ENCODE results near the gene CNTF. TPM values are rescaled to one million over a fixed set of nuclear protein-coding genes. Genes with fewer than 3 reads are reported as not detected.

CNTF gene
- polyA plus RNA-seq, 1 of the 3 experiments (the other 2 are of a cell fraction): 0.87 TPM

DNA sequence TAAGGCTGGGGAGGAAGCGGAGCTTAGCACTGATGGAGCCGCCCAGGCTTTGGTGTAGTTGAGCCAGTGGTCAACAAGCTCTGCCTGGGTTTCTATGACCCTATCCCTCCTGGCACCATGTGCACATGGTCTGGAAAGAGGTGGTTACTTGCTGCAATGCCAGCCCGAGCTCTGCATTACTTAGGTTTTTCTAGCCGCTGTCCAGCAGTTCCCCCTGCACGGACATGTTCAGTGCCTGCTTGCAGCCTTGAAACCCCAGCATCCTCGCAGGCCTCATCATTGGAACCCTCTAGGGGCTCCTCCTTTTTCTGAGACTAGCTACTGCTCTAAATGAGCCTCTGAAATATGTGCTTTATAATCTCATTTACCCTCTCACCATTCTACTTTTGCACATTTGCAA lies 16.6 kb downstream of the CNTF start:
- no peak for DNase-seq
- H3K9me3 ChIP-seq: no peaks in the 10 kb centered on the region
- no peak overlapping the region for H3K9ac ChIP-seq
- CTCF ChIA-PET: interaction anchor here (0.7 to 2.7 kb wide), 3 partner anchors 10 to 149 kb away, joined by 3 to 13 read pairs (median 4); no protein-coding TSS in a partner anchor
- no peaks in the 10 kb centered on the region for H3F3A ChIP-seq (replicated peaks; ENCODE audit: insufficient read depth)
- TF ChIP-seq EZH2phosphoT487 (IDR thresholded peaks at IDR 0.05; ENCODE audit: borderline replicate concordance, low read depth): no peak
- TF ChIP-seq, protein P1, sequence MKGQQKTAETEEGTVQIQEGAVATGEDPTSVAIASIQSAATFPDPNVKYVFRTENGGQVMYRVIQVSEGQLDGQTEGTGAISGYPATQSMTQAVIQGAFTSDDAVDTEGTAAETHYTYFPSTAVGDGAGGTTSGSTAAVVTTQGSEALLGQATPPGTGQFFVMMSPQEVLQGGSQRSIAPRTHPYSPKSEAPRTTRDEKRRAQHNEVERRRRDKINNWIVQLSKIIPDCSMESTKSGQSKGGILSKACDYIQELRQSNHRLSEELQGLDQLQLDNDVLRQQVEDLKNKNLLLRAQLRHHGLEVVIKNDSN (IDR thresholded peaks at IDR 0.05; ENCODE audit: borderline replicate concordance, low read depth): no peak
- no peak for TF ChIP-seq EP300 (IDR thresholded peaks at IDR 0.05; ENCODE audit: borderline replicate concordance in 1 of 2, low read depth in 1 of 2, low read length in 1 of 2)
- TF ChIP-seq, protein P2, sequence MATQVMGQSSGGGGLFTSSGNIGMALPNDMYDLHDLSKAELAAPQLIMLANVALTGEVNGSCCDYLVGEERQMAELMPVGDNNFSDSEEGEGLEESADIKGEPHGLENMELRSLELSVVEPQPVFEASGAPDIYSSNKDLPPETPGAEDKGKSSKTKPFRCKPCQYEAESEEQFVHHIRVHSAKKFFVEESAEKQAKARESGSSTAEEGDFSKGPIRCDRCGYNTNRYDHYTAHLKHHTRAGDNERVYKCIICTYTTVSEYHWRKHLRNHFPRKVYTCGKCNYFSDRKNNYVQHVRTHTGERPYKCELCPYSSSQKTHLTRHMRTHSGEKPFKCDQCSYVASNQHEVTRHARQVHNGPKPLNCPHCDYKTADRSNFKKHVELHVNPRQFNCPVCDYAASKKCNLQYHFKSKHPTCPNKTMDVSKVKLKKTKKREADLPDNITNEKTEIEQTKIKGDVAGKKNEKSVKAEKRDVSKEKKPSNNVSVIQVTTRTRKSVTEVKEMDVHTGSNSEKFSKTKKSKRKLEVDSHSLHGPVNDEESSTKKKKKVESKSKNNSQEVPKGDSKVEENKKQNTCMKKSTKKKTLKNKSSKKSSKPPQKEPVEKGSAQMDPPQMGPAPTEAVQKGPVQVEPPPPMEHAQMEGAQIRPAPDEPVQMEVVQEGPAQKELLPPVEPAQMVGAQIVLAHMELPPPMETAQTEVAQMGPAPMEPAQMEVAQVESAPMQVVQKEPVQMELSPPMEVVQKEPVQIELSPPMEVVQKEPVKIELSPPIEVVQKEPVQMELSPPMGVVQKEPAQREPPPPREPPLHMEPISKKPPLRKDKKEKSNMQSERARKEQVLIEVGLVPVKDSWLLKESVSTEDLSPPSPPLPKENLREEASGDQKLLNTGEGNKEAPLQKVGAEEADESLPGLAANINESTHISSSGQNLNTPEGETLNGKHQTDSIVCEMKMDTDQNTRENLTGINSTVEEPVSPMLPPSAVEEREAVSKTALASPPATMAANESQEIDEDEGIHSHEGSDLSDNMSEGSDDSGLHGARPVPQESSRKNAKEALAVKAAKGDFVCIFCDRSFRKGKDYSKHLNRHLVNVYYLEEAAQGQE (IDR thresholded peaks at IDR 0.05; ENCODE audit: low read depth, low read length): peak; percentile 89
- no peak for TF ChIP-seq NFIC (IDR thresholded peaks at IDR 0.05; ENCODE audit: borderline replicate concordance)
- H3K79me2 ChIP-seq (ENCODE audit: insufficient read depth): no peaks in the 10 kb centered on the region
- no peaks in the 10 kb centered on the region for H3K36me3 ChIP-seq (replicated peaks in 1 of 2; ENCODE audit: control insufficient read depth in 1 of 2, insufficient read depth in 2 of 2, low read length in 1 of 2)
- POLR2A ChIA-PET: no interaction called here
- H3K4me2 ChIP-seq: no peak overlapping the region
- no peaks in the 10 kb centered on the region for H3K9me2 ChIP-seq
- H4K20me1 ChIP-seq (ENCODE audit: insufficient read depth): no peaks in the 10 kb centered on the region
- 40% methylated on average over 3 of the region's 6 CpGs for WGBS (ENCODE audit: low lambda C conversion rate)
- H3K4me3 ChIP-seq (ENCODE audit: low read depth in 2 of 2, low read length in 1 of 2): no peak overlapping the region
- H2AFZ ChIP-seq (ENCODE audit: low read depth): no peak overlapping the region
- peaks cover 10% of the 10 kb centered on the region; the same call in 1 of the 2 replicates for H3K27me3 ChIP-seq (ENCODE audit: insufficient read depth)
- H3K27ac ChIP-seq (ENCODE audit: low read depth in 2 of 2, low read length in 1 of 2): no peak overlapping the region
- H3K4me1 ChIP-seq (ENCODE audit: control insufficient read depth in 1 of 2, insufficient read depth in 2 of 2, low read depth in 1 of 2, low read length in 1 of 2): no peaks in the 10 kb centered on the region

- Histone ChIP-seq H3K4me1 (ENCODE audit: control insufficient read depth in 1 of 2, insufficient read depth in 2 of 2, low read depth in 1 of 2, low read length in 1 of 2) (no peaks in the 10 kb centered on the region), H3K27ac (ENCODE audit: low read depth in 2 of 2, low read length in 1 of 2) (no peak overlapping the region), H3K36me3 (replicated peaks in 1 of 2; ENCODE audit: control insufficient read depth in 1 of 2, insufficient read depth in 2 of 2, low read length in 1 of 2) (no peaks in the 10 kb centered on the region), H3K4me3 (ENCODE audit: low read depth in 2 of 2, low read length in 1 of 2) (no peak overlapping the region), H3K79me2 (ENCODE audit: insufficient read depth) (no peaks in the 10 kb centered on the region), H3K4me2 (no peak overlapping the region), H3K9me2 (no peaks in the 10 kb centered on the region), H2AFZ (ENCODE audit: low read depth) (no peak overlapping the region), H4K20me1 (ENCODE audit: insufficient read depth) (no peaks in the 10 kb centered on the region), H3K9ac (no peak overlapping the region), H3K9me3 (no peaks in the 10 kb centered on the region), H3K27me3 (ENCODE audit: insufficient read depth) (peaks cover 10% of the 10 kb centered on the region; the same call in 1 of the 2 replicates), H3F3A (replicated peaks; ENCODE audit: insufficient read depth) (no peaks in the 10 kb centered on the region)
- WGBS (ENCODE audit: low lambda C conversion rate): 16% methylated on average over 2 of the region's 2 CpGs
- ChIA-PET CTCF (interaction anchor here (1.2 to 2.7 kb wide), 4 partner anchors 10 to 16 kb away, joined by 4 to 13 read pairs (median 4); no protein-coding TSS in a partner anchor), POLR2A (no interaction called here)
- TF ChIP-seq, protein P1 (IDR thresholded peaks at IDR 0.05; ENCODE audit: borderline replicate concordance, low read depth): no peak
- no peak for TF ChIP-seq POLR2AphosphoS5 (IDR thresholded peaks at IDR 0.05; ENCODE audit: low read depth, low read length)
- no peak for TF ChIP-seq RXRA (IDR thresholded peaks at IDR 0.05; ENCODE audit: borderline replicate concordance, low read depth)
- TF ChIP-seq RAD21 (IDR thresholded peaks at IDR 0.05; ENCODE audit: low read length): no peak
- TF ChIP-seq, protein P3, sequence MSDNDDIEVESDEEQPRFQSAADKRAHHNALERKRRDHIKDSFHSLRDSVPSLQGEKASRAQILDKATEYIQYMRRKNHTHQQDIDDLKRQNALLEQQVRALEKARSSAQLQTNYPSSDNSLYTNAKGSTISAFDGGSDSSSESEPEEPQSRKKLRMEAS (IDR thresholded peaks at IDR 0.05; ENCODE audit: low read depth): no peak
- TF ChIP-seq, protein P2 (IDR thresholded peaks at IDR 0.05; ENCODE audit: low read depth, low read length): no peak
- TF ChIP-seq, protein P4, sequence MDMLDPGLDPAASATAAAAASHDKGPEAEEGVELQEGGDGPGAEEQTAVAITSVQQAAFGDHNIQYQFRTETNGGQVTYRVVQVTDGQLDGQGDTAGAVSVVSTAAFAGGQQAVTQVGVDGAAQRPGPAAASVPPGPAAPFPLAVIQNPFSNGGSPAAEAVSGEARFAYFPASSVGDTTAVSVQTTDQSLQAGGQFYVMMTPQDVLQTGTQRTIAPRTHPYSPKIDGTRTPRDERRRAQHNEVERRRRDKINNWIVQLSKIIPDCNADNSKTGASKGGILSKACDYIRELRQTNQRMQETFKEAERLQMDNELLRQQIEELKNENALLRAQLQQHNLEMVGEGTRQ (IDR thresholded peaks at IDR 0.05; ENCODE audit: borderline replicate concordance, low read depth, low read length): no peak
- TF ChIP-seq ZBTB33 (IDR thresholded peaks at IDR 0.05; ENCODE audit: borderline replicate concordance, low read depth): no peak
- no peak for TF ChIP-seq SMC3 (IDR thresholded peaks at IDR 0.05; ENCODE audit: low read depth, low read length)
- DNase-seq: no peak
These were observed 17.2 kb downstream of the CNTF start for GRCh38 chr11:58639669-58640068.

Data from SK-N-SH (cell line).